Measurements from ENCODE around the gene MAP1LC3B.

- TF ChIP-seq CTCF (IDR thresholded peaks at IDR 0.05; ENCODE audit: control extremely low read depth in 1 of 3, insufficient read depth in 1 of 3, low read depth in 1 of 3, low read length in 3 of 3) (peak in 2 of 3 experiments; percentile 3; a peak in 1 of 4 replicates), GABPA (IDR thresholded peaks at IDR 0.05; ENCODE audit: borderline replicate concordance, insufficient read depth, low read length) (no peak), CREB1 (IDR thresholded peaks at IDR 0.05) (no peak), POLR2AphosphoS5 (IDR thresholded peaks at IDR 0.05; ENCODE audit: low read depth, low read length) (no peak), SIX5 (IDR thresholded peaks at IDR 0.05; ENCODE audit: low read depth, low read length) (no peak), POLR2A (IDR thresholded peaks at IDR 0.05; ENCODE audit: control extremely low read depth in 1 of 2, low read depth in 2 of 2, low read length in 2 of 2) (no peak), CHD7 (IDR thresholded peaks at IDR 0.05; ENCODE audit: insufficient replicate concordance, low read length) (no peak), EZH2 (IDR thresholded peaks at IDR 0.05; ENCODE audit: low read depth, low read length, severe bottlenecking) (no peak), JUND (IDR thresholded peaks at IDR 0.05; ENCODE audit: low read length) (no peak), SIN3A (conservative IDR thresholded peaks at IDR 0.05 in 1 of 2, IDR thresholded peaks at IDR 0.05 in 1 of 2; ENCODE audit: low read depth in 1 of 2, low read length in 2 of 2) (no peak), SUZ12 (IDR thresholded peaks at IDR 0.05; ENCODE audit: low read length) (no peak), RFX5 (IDR thresholded peaks at IDR 0.05; ENCODE audit: borderline replicate concordance, low read depth, low read length) (no peak), BRCA1 (IDR thresholded peaks at IDR 0.05; ENCODE audit: low read depth, low read length) (no peak)
These were observed 20.9 kb downstream of the MAP1LC3B start for GRCh38 chr16:87412996-87413421.
